CD1c-positive myeloid dendritic cell (primary cell): ENCODE data around the gene SLC16A7.

Experiments used
- DNase-seq: peaks from one replicate; pipeline ENCODE4 v3.0.0-alpha.2; 2016; ENCODE audit errors: extremely low spot score

SLC16A7 gene

GRCh38 chr12:59624732-59625460, 29.1 kb downstream of the SLC16A7 start:
- no peak for DNase-seq

- no peak for DNase-seq
Observed at GRCh38 chr12:59626382-59626781, 30.6 kb downstream of the SLC16A7 start.

GRCh38 chr12:59627582-59627981, 31.8 kb downstream of the SLC16A7 start:
- no peak for DNase-seq

GRCh38 chr12:59629890-59630289, 34.1 kb downstream of the SLC16A7 start:
- DNase-seq, result no peak

GRCh38 chr12:59632408-59632807, 36.6 kb downstream of the SLC16A7 start:
- DNase-seq, result no peak

GRCh38 chr12:59634254-59634653, 38.4 kb downstream of the SLC16A7 start:
- DNase-seq, result no peak

GRCh38 chr12:59636945-59637691, 41.3 kb downstream of the SLC16A7 start:
- DNase-seq, result no peak

GRCh38 chr12:59637692-59638070, 41.9 kb downstream of the SLC16A7 start:
- DNase-seq, result no peak

GRCh38 chr12:59643550-59643949, 47.7 kb downstream of the SLC16A7 start:
- no peak for DNase-seq

- no peak for DNase-seq
Observed at GRCh38 chr12:59645242-59645641, 49.4 kb downstream of the SLC16A7 start.

- DNase-seq, result no peak
Observed at GRCh38 chr12:59646636-59647035, 50.8 kb downstream of the SLC16A7 start.

- DNase-seq, result no peak
Observed at GRCh38 chr12:59649203-59649602, 53.4 kb downstream of the SLC16A7 start.

GRCh38 chr12:59650588-59651228, 54.9 kb downstream of the SLC16A7 start:
- no peak for DNase-seq

GRCh38 chr12:59651229-59651920, 55.5 kb downstream of the SLC16A7 start:
- no peak for DNase-seq

GRCh38 chr12:59652130-59652529, 56.3 kb downstream of the SLC16A7 start:
- no peak for DNase-seq

- DNase-seq, result no peak
Observed at GRCh38 chr12:59654061-59654460, 58.2 kb downstream of the SLC16A7 start.

GRCh38 chr12:59657266-59657665, 61.4 kb downstream of the SLC16A7 start:
- DNase-seq, result no peak

GRCh38 chr12:59657711-59658110, 61.9 kb downstream of the SLC16A7 start:
- DNase-seq, result no peak

GRCh38 chr12:59660148-59660547, 64.3 kb downstream of the SLC16A7 start:
- no peak for DNase-seq

- DNase-seq, result no peak
Observed at GRCh38 chr12:59660921-59661597, 65.2 kb downstream of the SLC16A7 start.

- DNase-seq, result no peak
Observed at GRCh38 chr12:59664495-59664894, 68.7 kb downstream of the SLC16A7 start.

- no peak for DNase-seq
Observed at GRCh38 chr12:59665701-59666100, 69.9 kb downstream of the SLC16A7 start.
